ENCODE results near the gene DCDC1.
"Not testable (repeated sequence)": the region's sequence is repeated elsewhere in the genome, so short reads cannot be mapped to it uniquely, and the experiment has no call there.

DCDC1 gene

DNA sequence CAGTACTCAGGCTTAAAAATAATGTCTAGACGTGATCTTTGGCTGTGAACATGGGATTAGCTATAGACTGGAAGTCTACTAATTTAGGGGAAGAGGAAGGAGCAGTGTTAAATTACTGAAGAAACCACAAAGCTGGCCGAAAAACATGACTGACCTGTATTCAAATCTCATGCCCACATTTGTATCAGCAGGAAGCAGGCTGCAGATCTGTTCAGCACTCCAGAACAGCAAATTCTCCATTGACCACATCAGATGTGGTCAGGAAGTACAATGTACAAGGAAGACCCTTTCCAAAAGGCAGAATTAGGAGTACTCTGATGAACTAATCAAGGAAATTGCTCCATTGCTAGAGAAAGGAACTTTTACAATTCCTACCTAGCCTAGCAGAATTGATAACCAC, 31.7 kb downstream of the DCDC1 start:
- no peak overlapping the region for H3K4me3 ChIP-seq (ENCODE audit: low read length)
- no peak for TF ChIP-seq CTCF (IDR thresholded peaks at IDR 0.05; ENCODE audit: insufficient read depth, low read depth, low read length, missing control alignments)
- no peak for DNase-seq (ENCODE audit: low read depth)

DNA sequence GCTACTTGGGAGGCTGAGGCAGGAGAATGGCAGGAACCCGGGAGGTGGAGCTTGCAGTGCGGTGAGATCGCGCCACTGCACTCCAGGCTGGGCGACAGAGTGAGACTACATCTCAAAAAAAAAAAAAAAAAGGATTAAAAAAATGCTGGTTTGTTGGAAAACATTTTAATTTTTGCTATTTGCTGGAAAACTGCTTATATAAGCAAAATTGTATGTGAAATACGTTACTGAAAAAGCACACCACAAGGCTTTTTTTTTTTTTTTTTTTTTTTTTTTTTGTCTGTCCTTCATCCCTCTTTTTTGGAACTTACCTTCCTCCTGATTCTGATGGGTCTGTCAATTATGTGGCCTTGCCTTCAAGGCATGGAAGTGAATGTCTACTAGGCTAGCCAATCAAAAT, 40.8 kb downstream of the DCDC1 start:
- TF ChIP-seq CTCF (IDR thresholded peaks at IDR 0.05; ENCODE audit: insufficient read depth, low read depth, low read length, missing control alignments): no peak
- no peak for DNase-seq (ENCODE audit: low read depth)
- H3K4me3 ChIP-seq (ENCODE audit: low read length): no peak overlapping the region

GRCh38 chr11:31327417-31327816, 42.1 kb downstream of the DCDC1 start:
- no peak for TF ChIP-seq CTCF (IDR thresholded peaks at IDR 0.05; ENCODE audit: insufficient read depth, low read depth, low read length, missing control alignments)
- no peak overlapping the region for H3K4me3 ChIP-seq (ENCODE audit: low read length)
- DNase-seq (ENCODE audit: low read depth): no peak

- TF ChIP-seq CTCF (IDR thresholded peaks at IDR 0.05; ENCODE audit: insufficient read depth, low read depth, low read length, missing control alignments): no peak
- no peak for DNase-seq (ENCODE audit: low read depth)
Measured at GRCh38 chr11:31326470-31327148, 42.9 kb downstream of the DCDC1 start.

GRCh38 chr11:31325160-31325559, 44.4 kb downstream of the DCDC1 start:
- no peak overlapping the region for H3K4me3 ChIP-seq (ENCODE audit: low read length)
- no peak for TF ChIP-seq CTCF (IDR thresholded peaks at IDR 0.05; ENCODE audit: insufficient read depth, low read depth, low read length, missing control alignments)
- DNase-seq (ENCODE audit: low read depth): peak; percentile 76

More at GRCh38 chr11:31326470-31327148, 42.9 kb downstream of the DCDC1 start:
- no peak overlapping the region for H3K4me3 ChIP-seq (ENCODE audit: low read length)

GRCh38 chr11:31323145-31323544, 46.4 kb downstream of the DCDC1 start:
- TF ChIP-seq CTCF (IDR thresholded peaks at IDR 0.05; ENCODE audit: insufficient read depth, low read depth, low read length, missing control alignments): no peak
- no peak for DNase-seq (ENCODE audit: low read depth)
- H3K4me3 ChIP-seq (ENCODE audit: low read length): no peak overlapping the region

DNA sequence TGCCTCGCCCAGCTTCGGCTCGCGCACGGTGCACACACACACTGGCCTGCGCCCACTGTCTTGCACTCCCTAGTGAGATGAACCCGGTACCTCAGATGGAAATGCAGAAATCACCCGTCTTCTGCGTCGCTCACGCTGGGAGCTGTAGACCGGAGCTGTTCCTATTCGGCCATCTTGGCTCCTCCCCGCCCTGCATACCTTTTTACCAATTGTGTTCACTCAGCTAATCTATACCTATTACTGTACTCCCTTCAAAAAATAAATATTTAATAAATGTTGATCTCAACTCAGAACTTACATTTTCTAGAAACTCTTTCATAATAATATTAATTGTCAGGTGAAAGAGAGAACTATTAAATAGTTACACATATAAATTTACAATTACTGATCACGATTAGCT, 48.0 kb downstream of the DCDC1 start:
- H3K4me3 ChIP-seq (ENCODE audit: low read length); DNase-seq (ENCODE audit: low read depth): not testable (repeated sequence)
